Activated CD8-positive, alpha-beta memory T cell treated with anti-CD3 and anti-CD28 coated beads, Interleukin-2, amount 50 U/mL, for 1 hour (primary cell): ENCODE measurements around the gene RUVBL2.
"Not testable (repeated sequence)": the region's sequence is repeated elsewhere in the genome, so short reads cannot be mapped to it uniquely, and the experiment has no call there.

Experiments
- DNase-seq: peaks from one replicate; pipeline ENCODE4 v3.0.0-alpha.2; 2020; ENCODE audit errors: extremely low read depth

The RUVBL2 gene

DNA sequence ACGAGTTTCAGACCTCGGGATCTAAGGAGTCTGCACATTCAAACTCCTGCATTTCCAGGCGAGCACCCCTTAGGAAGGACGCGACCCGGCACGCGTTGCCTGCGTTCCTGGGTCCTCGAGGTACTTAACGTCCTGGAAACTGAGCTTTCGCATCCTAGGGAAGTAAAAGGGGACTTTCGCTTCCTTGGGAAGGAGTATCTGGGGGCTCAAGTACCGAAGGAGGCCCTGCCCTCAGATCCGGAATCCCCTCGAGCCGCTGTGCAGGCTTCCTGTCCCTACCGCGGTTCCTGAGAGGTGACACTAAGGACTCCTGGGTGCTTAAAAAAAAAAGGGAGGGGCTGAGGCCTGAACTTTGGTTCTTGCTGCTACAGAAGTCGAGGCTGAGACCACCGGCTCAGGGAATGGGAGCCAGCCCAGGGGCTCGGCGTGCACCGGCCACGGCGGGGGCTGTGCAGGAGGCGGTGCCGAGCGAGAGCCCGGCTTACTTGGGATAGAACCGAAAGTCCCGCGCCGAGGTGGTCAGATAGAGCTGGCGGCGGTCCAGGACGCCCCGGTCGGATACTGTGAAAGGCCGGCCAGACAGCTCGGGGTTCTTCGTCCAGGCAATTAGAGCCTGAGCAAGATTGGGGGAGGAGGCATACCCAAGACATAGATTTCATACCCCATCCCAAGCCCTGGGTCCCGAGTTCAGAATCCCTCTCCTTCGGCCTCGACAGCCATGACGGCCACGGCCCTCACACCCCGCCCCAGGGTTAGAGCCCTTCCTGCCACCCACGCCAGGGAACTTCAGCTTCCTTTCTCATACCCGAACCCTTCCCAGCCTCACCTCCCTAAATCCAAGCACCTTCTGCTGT, 24.9 kb downstream of the RUVBL2 start:
- not testable (repeated sequence) for DNase-seq

DNA sequence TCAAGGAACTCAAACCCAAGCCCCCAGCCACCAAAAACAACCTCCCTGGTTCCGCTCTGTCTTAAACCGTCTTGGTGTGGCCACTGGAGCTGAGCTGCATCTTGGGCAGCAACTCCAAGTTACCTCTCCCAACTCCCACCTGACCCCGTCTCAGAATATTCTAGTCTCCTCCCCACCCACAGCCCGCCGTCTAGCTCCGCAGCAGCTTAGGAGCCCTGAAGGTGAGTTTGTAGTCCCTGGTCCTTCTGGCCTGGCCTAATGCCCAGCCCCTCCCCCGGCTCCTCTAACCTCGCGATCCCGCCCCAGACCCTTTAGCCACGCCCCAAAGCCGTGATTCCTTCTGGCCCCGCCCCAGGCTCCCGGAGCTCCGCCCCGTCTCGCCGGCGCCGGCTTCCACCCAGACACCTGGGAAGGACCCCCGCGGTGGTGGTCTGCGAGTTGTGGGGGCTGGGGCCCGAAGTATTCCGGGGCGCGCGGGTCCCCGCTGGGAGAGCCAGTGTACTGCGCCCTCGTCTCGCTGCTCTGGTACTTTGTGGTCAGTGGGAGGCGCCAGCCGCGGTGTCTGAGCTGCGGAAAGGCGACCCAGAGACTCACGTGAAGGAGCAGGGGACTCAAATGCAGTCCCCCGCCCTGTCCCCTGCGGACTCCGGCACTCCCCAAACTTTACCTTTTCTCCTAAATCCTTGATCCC, 25.7 kb downstream of the RUVBL2 start:
- DNase-seq: no peak

DNA sequence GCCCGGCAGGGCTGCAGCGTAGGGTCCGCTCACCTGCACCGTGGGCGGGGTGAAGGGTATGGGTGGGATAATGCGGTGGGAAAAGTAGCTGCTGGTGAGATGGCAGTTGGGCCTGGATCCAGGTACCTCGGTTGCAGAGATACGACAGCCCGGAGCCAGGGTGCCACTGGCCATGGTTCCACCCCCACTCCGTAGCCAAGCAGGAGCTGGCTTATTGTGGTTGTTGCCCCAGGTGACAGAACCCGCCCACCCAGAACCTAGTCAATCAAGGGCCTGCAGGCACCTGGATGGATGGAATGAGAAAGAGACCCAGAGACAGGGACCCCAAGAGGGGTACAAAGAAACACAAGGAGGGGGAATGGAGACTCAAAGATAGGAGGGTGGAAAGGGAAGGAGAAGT, 26.7 kb downstream of the RUVBL2 start:
- DNase-seq: no peak

DNA sequence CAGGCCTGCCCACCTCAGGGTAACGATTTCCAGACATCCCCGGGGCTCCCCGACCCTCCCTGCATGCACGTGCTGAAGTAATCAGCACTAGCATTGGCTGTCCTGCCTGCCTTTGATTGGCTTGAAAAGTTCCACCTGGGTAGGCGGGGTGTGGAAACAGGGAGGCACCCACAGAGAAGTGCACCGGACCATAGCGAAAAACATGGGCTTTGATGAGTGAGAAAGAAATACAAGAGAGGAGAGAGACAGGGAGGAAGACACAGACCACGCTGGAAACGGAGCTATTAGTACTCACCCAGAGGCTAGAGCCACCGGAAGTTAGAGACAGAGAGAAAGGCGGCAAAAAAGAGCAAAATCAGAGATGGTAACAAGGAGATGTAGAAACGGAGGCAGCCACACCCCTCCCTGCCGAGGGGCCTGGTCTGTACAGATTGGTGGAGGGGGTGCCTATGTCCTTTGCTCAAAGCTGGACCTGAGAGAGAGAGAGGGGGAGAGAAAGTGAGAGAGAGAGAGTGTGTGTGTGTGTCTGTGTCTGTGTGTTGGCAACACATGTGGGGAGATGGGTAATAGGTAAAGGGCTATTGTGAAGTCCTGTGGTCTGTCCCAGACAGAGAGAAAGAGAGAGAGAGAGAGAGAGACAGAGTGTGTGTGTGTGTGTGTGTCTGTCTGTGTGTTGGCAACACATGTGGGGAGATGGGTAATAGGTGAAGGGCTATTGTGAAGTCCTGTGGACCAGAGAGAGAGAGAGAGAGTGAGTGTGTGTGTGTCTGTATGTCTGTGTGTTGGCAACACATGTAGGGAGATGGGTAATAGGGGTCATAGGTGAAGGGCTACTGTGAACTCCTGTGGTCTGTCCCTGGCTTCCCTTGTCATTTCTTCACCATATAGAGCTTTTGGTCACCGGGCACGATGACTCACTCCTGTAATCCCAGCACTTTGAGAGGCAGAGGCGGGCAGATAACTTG, 27.5 kb downstream of the RUVBL2 start:
- DNase-seq: no peak

DNA sequence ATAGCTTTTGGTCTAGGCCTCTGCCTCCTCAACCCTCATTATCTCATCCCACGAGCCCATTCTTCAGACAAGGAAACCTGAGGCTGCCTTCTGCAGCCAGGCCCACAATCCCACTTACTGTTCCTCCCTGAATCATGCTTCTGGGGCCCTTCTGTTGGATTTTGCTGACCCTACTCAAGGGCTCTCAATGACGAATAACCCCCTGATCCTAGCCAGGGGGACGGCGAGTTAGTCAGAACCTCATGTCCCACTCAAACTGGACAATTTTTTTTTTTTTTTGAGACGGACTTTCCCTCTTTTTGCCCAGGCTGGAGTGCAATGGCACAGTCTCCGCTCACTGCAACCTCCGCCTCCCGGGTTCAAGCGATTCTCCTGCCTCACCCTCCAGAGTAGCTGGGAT, 28.4 kb downstream of the RUVBL2 start:
- DNase-seq: no peak

DNA sequence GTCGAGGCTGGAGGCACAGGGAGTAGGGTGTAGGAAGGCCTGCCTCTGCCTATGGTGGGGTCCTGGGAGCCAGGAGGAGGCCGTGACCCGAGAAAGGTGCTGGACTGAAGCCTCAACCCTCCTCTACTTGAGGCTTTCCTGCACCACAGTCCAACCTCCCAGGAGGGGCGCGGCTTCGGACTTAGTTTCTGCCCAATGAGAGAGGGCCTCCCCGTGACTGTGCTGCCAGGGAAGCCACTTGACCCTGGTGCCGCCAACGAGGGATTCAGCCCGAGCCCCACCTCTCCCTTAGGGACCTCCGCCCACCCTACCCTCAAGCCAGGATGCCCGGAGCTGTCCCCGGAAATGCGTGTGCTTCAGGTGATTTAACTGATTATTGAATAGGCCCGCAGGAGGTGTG, 30.5 kb downstream of the RUVBL2 start, which contains the start of gene CGB3:
Gene CGB3, minus strand, starts transcription at position 101 of the 400 bp plus-strand sequence. CDS start 362 bp downstream, outside the sequence.
- DNase-seq: not testable (repeated sequence)

DNA sequence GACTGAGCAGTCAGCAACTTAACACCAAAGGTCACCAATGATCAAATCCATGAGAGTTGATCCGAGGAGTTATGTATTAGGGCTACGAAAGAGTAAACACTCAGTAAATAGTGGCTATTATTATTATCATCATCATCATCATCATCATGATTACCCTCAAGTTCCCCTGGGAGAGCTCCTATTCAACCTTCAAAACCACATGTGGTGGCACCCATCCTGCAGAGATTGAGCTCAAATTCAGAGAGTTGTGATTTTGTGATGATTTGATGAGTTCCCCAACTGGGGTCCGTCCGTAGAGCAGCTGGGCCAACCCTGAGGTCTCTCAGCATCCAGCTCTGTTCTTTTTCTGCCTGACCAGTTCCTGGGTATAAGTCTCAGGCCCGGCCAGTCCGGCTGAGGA, 31.4 kb downstream of the RUVBL2 start:
- DNase-seq: not testable (repeated sequence)

DNA sequence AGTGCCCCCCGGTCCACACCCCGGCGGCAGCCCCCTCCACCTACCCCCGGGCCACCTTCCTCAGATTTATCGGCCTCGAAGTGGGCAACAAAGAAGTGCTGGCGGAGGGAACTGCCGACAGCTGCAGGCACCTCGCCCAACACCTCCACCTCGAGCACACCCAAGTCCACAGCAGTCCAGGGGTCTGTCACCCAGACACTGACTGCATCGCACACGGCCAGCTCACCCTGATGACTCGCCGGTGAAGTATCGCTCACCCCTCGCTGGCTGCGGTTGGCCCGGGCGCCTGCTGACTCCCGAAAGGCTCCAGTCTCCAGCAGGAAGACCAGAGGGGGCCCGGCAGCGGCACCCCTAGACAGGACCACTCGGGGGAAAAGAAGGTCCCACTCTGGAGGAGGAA, 31.9 kb downstream of the RUVBL2 start:
- not testable (repeated sequence) for DNase-seq

DNA sequence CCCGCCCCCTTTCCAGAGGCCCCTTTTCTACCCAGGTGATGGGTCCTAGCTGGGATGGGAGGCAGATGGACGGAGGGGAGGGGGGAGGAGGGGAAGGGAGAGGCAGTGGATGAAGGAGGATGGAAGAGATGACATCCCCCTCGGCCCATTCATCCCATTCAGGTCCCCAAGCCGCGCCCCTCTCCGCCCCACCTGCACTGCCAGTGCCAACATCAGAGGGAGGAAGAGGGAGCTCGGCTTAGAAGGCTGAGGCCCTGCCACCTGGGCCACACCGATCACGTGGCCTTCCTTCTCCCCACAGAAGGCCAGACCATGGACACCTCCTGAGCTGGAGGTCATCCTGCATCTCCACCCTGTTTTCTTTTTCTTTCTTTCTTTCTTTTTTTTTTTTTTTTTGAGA, 35.0 kb downstream of the RUVBL2 start:
- not testable (repeated sequence) for DNase-seq

DNA sequence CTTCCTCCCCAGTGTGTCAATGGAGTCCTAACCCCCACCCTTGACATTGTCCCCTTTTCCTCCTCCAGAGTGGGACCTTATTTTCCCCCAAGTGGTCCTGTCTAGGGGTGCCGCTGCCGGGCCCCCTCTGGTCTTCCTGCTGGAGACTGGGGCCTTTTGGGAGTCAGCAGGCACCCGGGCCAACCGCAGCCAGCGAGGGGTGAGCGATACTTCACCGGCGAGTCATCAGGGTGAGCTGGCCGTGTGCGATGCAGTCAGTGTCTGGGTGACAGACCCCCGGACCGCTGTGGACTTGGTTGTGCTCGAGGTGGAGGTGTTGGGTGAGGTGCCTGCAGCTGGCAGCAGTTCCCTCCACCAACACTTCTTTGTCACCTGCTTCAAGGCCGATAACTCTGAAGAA, 36.1 kb downstream of the RUVBL2 start:
- not testable (repeated sequence) for DNase-seq

DNA sequence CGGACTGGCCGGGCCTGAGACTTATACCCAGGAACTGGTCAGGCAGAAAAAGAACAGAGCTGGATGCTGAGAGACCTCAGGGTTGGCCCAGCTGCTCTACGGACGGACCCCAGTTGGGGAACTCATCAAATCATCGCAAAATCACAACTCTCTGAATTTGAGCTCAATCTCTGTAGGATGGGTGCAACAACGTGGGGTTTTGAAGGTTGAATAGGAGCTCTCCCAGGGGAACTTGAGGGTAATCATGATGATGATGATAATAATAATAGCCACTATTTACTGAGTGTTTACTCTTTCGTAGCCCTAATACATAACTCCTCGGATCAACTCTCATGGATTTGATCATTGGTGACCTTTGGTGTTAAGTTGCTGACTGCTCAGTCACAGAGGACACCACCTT, 36.6 kb downstream of the RUVBL2 start:
- not testable (repeated sequence) for DNase-seq

DNA sequence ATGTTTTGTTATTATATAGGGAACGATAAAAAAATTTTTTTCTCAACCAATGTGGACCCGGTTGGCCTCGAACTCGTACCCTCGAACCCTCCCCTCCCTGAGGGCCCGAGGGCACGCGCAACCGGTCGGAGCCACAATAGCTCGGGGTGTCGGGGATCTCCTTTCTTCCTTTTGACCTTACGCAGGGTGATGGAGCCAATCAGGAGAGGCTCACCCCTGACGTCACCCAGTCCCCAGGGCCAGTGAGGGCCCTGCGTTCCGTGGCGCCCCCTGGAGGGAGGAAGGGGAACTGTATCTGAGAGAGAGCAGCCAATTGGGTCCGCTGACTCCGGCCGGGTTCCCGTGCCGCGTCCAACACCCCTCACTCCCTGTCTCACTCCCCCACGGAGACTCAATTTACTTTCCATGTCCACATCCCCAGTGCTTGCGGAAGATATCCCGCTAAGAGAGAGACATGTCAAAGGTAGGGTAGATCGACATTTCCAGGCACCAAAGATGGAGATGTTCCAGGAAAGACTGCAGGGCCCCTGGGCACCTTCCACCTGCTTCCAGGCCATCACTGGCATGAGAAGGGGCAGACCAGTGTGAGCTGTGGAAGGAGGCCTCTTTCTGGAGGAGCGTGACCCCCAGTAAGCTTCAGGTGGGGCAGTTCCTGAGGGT, 38.1 kb downstream of the RUVBL2 start, which contains the start of gene CGB2:
Gene CGB2, plus strand, starts transcription at position 249 of the 660 bp plus-strand sequence. Its CDS starts 206 bp downstream, at position 455.
- DNase-seq: peak; percentile 20

DNA sequence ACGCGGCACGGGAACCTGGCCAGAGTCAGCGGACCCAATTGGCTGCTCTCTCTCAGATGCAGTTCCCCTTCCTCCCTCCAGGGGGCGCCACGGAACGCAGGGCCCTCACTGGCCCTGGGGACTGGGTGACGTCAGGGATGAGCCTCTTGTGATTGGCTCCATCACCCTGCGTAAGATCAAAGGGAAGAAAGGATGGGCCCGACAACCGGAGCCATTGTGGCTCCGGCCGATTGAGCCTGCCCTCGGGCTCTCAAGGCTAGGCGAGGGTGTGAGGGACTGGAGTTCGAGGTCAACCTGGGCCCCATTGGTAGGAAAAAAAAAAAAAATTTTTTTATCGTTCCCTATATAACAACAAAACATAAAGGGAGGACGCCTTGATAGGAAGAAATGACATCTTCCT, 43.1 kb downstream of the RUVBL2 start, which contains the start of gene CGB1:
Gene CGB1, minus strand, starts transcription at position 81 of the 400 bp plus-strand sequence. CDS start 184 bp downstream, outside the sequence.
- not testable (repeated sequence) for DNase-seq

DNA sequence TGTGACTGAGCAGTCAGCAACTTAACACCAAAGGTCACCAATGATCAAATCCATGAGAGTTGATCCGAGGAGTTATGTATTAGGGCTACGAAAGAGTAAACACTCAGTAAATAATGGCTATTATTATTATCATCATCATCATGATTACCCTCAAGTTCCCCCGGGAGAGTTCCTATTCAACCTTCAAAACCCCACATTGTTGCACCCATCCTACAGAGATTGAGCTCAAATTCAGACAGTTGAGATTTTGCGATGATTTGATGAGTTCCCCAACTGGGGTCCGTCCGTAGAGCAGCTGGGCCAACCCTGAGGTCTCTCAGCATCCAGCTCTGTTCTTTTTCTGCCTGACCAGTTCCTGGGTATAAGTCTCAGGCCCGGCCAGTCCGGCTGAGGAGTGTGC, 44.4 kb downstream of the RUVBL2 start:
- DNase-seq: not testable (repeated sequence)

DNA sequence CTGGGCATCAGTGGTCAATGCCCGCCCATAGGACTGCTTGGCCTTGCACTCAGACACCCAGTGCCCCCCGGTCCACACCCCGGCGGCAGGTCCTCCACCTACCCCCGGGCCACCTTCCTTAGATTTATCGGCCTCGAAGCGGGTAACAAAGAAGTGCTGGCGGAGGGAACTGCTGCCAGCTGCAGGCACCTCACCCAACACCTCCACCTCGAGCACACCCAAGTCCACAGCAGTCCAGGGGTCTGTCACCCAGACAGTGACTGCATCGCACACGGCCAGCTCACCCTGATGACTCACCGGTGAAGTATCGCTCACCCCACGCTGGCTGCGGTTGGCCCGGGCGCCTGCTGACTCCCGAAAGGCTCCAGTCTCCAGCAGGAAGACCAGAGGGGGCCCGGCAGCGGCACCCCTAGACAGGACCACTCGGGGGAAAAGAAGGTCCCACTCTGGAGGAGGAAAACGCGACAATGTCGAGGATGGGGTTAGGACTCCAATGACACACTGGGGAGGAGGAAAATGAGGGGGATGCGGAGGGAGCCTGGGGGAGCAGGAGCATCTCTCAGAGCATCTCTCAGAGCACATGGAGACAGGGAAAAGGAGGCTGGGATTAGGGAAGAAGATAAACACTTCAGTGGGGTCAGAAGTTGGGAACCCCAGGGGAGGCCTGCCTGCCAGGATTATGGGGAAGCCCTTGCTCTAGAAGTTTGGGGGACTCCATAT, 45.0 kb downstream of the RUVBL2 start:
- DNase-seq: not testable (repeated sequence)

DNA sequence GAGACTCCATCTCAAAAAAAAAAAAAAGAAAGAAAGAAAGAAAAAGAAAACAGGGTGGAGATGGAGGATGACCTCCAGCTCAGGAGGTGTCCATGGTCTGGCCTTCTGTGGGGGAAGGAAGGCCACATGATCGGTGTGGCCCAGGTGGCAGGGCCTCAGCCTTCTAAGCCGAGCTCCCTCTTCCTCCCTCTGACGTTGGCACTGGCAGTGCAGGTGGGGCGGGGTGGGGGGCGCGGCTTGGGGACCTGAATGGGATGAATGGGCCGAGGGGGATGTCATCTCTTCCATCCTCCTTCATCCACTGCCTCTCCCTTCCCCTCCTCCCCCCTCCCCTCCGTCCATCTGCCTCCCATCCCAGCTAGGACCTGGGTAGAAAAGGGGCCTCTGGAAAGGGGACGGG, 46.0 kb downstream of the RUVBL2 start:
- DNase-seq: not testable (repeated sequence)

DNA sequence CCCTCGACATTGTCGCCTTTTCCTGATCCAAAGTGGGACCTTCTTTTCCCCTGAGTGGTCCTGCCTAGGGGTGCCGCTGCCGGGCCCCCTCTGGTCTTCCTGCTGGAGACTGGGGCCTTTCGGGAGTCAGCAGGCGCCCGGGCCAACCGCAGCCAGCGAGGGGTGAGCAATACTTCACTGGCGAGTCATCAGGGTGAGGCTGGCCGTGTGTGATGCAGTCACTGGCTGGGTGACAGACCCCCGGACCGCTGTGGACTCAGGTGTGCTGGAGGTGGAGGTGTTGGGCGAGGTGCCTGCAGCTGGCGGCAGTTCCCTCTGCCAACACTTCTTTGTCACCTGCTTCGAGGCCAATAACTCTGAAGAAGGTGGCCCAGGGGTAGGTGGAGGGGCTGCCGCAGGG, 48.5 kb downstream of the RUVBL2 start:
- DNase-seq: no peak

DNA sequence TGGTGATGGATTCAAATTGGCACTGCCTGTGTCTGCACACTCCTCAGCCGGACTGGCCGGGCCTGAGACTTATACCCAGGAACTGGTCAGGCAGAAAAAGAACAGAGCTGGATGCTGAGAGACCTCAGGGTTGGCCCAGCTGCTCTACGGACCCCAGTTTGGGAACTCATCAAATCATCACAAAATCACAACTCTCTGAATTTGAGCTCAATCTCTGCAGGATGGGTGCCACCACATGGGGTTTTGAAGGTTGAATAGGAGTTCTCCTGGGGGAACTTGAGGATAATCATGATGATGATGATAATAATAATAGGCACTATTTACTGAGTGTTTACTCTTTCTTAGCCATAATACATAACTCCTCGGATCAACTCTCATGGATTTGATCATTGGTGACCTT, 49.0 kb downstream of the RUVBL2 start:
- DNase-seq: not testable (repeated sequence)

DNA sequence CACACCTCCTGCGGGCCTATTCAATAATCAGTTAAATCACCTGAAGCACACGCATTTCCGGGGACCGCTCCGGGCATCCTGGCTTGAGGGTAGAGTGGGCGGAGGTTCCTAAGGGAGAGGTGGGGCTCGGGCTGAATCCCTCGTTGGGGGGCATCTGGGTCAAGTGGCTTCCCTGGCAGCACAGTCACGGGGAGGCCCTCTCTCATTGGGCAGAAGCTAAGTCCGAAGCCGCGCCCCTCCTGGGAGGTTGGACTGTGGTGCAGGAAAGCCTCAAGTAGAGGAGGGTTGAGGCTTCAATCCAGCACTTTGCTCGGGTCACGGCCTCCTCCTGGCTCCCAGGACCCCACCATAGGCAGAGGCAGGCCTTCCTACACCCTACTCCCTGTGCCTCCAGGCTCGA, 49.9 kb downstream of the RUVBL2 start, which contains the start of gene CGB5:
Gene CGB5, plus strand, starts transcription at position 301 of the 400 bp plus-strand sequence. CDS start 362 bp downstream, outside the sequence.
- DNase-seq: not testable (repeated sequence)

DNA sequence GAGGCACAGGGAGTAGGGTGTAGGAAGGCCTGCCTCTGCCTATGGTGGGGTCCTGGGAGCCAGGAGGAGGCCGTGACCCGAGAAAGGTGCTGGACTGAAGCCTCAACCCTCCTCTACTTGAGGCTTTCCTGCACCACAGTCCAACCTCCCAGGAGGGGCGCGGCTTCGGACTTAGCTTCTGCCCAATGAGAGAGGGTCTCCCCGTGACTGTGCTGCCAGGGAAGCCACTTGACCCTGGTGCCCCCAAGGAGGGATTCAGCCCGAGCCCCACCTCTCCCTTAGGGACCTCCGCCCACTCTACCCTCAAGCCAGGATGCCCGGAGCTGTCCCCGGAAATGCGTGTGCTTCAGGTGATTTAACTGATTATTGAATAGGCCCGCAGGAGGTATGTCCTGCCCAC, 55.3 kb downstream of the RUVBL2 start, which contains the start of gene CGB8:
Gene CGB8, minus strand, starts transcription at position 101 of the 400 bp plus-strand sequence. CDS start 372 bp downstream, outside the sequence.
- not testable (repeated sequence) for DNase-seq
